ENCODE results near the gene GPANK1.

Gene GPANK1

GRCh38 chr6:31669676-31670075 lies 4.9 kb upstream of the GPANK1 start, which contains the start of gene LY6G5B:
LY6G5B (plus strand) TSS chr6:31669976; CDS start chr6:31670951, 975 bp downstream.
- peak within 1 kb of the TSS; percentile 28 for H3K9ac ChIP-seq (ENCODE audit: low read length)
- no peak within 1 kb of the TSS for H2BK120ac ChIP-seq (ENCODE audit: insufficient read depth, low read length, poor library complexity)
- no peaks in the 10 kb centered on the region for H3K27me3 ChIP-seq (ENCODE audit: insufficient read depth, low read length)
- H2BK12ac ChIP-seq (ENCODE audit: low read length), result no peak within 1 kb of the TSS
- H2AK5ac ChIP-seq (ENCODE audit: low read length), result no peak within 1 kb of the TSS
- H3K18ac ChIP-seq (ENCODE audit: low read length), result no peak within 1 kb of the TSS
- H3K27ac ChIP-seq (ENCODE audit: low read depth, low read length), result no peak within 1 kb of the TSS
- H2AFZ ChIP-seq (ENCODE audit: insufficient read depth, low read length, poor library complexity), result no peak within 1 kb of the TSS
- no peak within 1 kb of the TSS for H3K4me3 ChIP-seq (ENCODE audit: low read depth, low read length)
- peaks cover 53 to 62% of the 10 kb centered on the region in 2 experiments for H3K36me3 ChIP-seq (ENCODE audit: control insufficient read depth in 1 of 2, insufficient read depth in 2 of 2, low read length in 2 of 2)
- no peak within 1 kb of the TSS for H3K4ac ChIP-seq (ENCODE audit: low read depth, low read length)
- DNase-seq, result no peak
- no peak within 1 kb of the TSS for H4K12ac ChIP-seq (ENCODE audit: low read depth, low read length)
- no peak within 1 kb of the TSS for H4K91ac ChIP-seq (ENCODE audit: low read depth, low read length)
- WGBS (ENCODE audit: extremely low coverage, insufficient coverage, insufficient read length), result 100% methylated on average over 2 of the region's 8 CpGs
- H2BK5ac ChIP-seq (ENCODE audit: low read depth, low read length, poor library complexity), result no peak within 1 kb of the TSS
- H4K8ac ChIP-seq (ENCODE audit: low read depth, low read length), result no peak within 1 kb of the TSS
- H3K23ac ChIP-seq (ENCODE audit: low read length), result no peak within 1 kb of the TSS
- H3K79me1 ChIP-seq (ENCODE audit: low read length), result peaks cover 12% of the 10 kb centered on the region
- no peaks in the 10 kb centered on the region for H3K9me3 ChIP-seq (ENCODE audit: insufficient read depth, low read depth, low read length)
- H3K14ac ChIP-seq (ENCODE audit: low read length), result no peak within 1 kb of the TSS
- no peak within 1 kb of the TSS for H3K4me2 ChIP-seq (ENCODE audit: low read length)
- H3K4me1 ChIP-seq (ENCODE audit: control insufficient read depth in 1 of 2, insufficient read depth in 2 of 2, low read length in 2 of 2), result peaks cover 2 to 5% of the 10 kb centered on the region in 2 experiments
- H3K79me2 ChIP-seq (ENCODE audit: control insufficient read depth, insufficient read depth, low read length, poor library complexity), result peaks cover 11% of the 10 kb centered on the region

- Histone ChIP-seq H3K79me1 (ENCODE audit: low read length) (peaks cover 16% of the 10 kb centered on the region), H3K4ac (ENCODE audit: low read depth, low read length) (peak overlapping the region; percentile 83), H3K4me2 (ENCODE audit: low read length) (peak overlapping the region; percentile 80), H2BK12ac (ENCODE audit: low read length) (no peak overlapping the region), H3K14ac (ENCODE audit: low read length) (peak overlapping the region; percentile 82), H3K18ac (ENCODE audit: low read length) (peak overlapping the region; percentile 67), H3K27ac (ENCODE audit: low read depth, low read length) (no peak overlapping the region), H2AK5ac (ENCODE audit: low read length) (peak overlapping the region; percentile 51), H3K36me3 (ENCODE audit: control insufficient read depth in 1 of 2, insufficient read depth in 2 of 2, low read length in 2 of 2) (peaks cover 42 to 57% of the 10 kb centered on the region in 2 experiments), H2BK120ac (ENCODE audit: insufficient read depth, low read length, poor library complexity) (peak overlapping the region; percentile 62), H3K4me1 (ENCODE audit: control insufficient read depth in 1 of 2, insufficient read depth in 2 of 2, low read length in 2 of 2) (peaks cover 11 to 14% of the 10 kb centered on the region in 2 experiments), H3K79me2 (ENCODE audit: control insufficient read depth, insufficient read depth, low read length, poor library complexity) (peaks cover 17% of the 10 kb centered on the region), H4K91ac (ENCODE audit: low read depth, low read length) (peak overlapping the region; percentile 72), H4K8ac (ENCODE audit: low read depth, low read length) (peak overlapping the region; percentile 86), H2BK5ac (ENCODE audit: low read depth, low read length, poor library complexity) (peak overlapping the region; percentile 63), H3K23ac (ENCODE audit: low read length) (no peak overlapping the region), H3K4me3 (ENCODE audit: low read depth, low read length) (peak overlapping the region; percentile 96), H2AFZ (ENCODE audit: insufficient read depth, low read length, poor library complexity) (peak overlapping the region; percentile 54), H3K9me3 (ENCODE audit: insufficient read depth, low read depth, low read length) (no peaks in the 10 kb centered on the region), H3K27me3 (ENCODE audit: insufficient read depth, low read length) (no peaks in the 10 kb centered on the region), H4K12ac (ENCODE audit: low read depth, low read length) (peak overlapping the region; percentile 22), H3K9ac (ENCODE audit: low read length) (peak overlapping the region; percentile 89)
- no CpG with 5 or more reads among the region's 15 CpGs for WGBS (ENCODE audit: extremely low coverage, insufficient coverage, insufficient read length)
- DNase-seq, result no peak
Measured at GRCh38 chr6:31666337-31666965, 1.7 kb upstream of the GPANK1 start.

DNA sequence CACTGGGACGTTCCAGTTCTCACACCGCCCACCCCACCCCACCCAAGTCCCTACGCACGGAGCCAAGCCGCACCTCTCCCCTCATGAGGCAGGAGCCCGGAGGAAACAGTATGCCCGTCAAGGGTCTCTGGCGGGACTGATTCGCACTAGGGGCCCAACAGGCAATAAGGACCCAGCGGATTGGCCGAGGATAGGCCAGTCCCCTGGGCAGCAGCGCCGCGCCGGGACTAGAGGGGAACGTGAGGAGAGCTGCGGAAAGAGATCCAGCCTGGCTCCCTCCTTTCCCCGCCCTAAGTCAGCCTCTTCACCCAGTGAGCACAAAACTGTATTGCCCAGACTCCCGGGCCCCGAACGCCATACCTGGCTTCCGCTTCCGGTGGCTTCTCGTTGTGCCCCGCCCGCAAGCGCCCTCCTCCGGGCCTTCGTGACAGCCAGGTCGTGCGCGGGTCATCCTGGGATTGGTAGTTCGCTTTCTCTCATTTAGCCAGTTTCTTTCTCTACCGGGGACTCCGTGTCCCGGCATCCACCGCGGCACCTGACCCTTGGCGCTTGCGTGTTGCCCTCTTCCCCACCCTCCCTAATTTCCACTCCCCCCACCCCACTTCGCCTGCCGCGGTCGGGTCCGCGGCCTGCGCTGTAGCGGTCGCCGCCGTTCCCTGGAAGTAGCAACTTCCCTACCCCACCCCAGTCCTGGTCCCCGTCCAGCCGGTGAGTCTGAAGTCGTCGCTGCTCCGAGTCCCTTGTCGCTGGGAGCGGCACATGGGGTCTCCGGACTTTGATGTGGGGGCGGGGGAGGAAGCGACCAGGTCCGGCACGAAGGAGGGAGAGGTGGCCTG lies 922 bp upstream of the GPANK1 start, which contains the start of gene CSNK2B:
Gene CSNK2B (plus strand): TSS at position 580 of the 836 bp plus-strand sequence. CDS start 752 bp downstream, outside the sequence.
- H2AFZ ChIP-seq (ENCODE audit: insufficient read depth, low read length, poor library complexity), result peak within 1 kb of the TSS; percentile 54

More for the DNA sequence above, 922 bp upstream of the GPANK1 start, which contains the start of gene CSNK2B:
- H2BK5ac ChIP-seq (ENCODE audit: low read depth, low read length, poor library complexity), result peak within 1 kb of the TSS; percentile 79
- DNase-seq, result peak; percentile 99
- peak within 1 kb of the TSS; percentile 93 for H3K27ac ChIP-seq (ENCODE audit: low read depth, low read length)
- peak within 1 kb of the TSS; percentile 94 for H4K91ac ChIP-seq (ENCODE audit: low read depth, low read length)
- H3K27me3 ChIP-seq (ENCODE audit: insufficient read depth, low read length), result no peaks in the 10 kb centered on the region
- peak within 1 kb of the TSS; percentile 66 for H2AK5ac ChIP-seq (ENCODE audit: low read length)
- no CpG with 5 or more reads among the region's 63 CpGs for WGBS (ENCODE audit: extremely low coverage, insufficient coverage, insufficient read length)
- peaks cover 19% of the 10 kb centered on the region for H3K79me1 ChIP-seq (ENCODE audit: low read length)
- H3K4me3 ChIP-seq (ENCODE audit: low read depth, low read length), result peak within 1 kb of the TSS; percentile 96
- peak within 1 kb of the TSS; percentile 95 for H4K8ac ChIP-seq (ENCODE audit: low read depth, low read length)
- H3K9me3 ChIP-seq (ENCODE audit: insufficient read depth, low read depth, low read length), result no peaks in the 10 kb centered on the region
- peak within 1 kb of the TSS; percentile 93 for H3K4me2 ChIP-seq (ENCODE audit: low read length)
- peak within 1 kb of the TSS; percentile 79 for H3K18ac ChIP-seq (ENCODE audit: low read length)
- H3K4ac ChIP-seq (ENCODE audit: low read depth, low read length), result peak within 1 kb of the TSS; percentile 83
- peak within 1 kb of the TSS; percentile 18 for H2BK12ac ChIP-seq (ENCODE audit: low read length)
- H3K23ac ChIP-seq (ENCODE audit: low read length), result no peak within 1 kb of the TSS
- H3K4me1 ChIP-seq (ENCODE audit: control insufficient read depth in 1 of 2, insufficient read depth in 2 of 2, low read length in 2 of 2), result peaks cover 11 to 14% of the 10 kb centered on the region in 2 experiments
- peaks cover 17% of the 10 kb centered on the region for H3K79me2 ChIP-seq (ENCODE audit: control insufficient read depth, insufficient read depth, low read length, poor library complexity)
- peak within 1 kb of the TSS; percentile 79 for H2BK120ac ChIP-seq (ENCODE audit: insufficient read depth, low read length, poor library complexity)
- peak within 1 kb of the TSS; percentile 91 for H3K9ac ChIP-seq (ENCODE audit: low read length)
- H3K14ac ChIP-seq (ENCODE audit: low read length), result peak within 1 kb of the TSS; percentile 89
- H3K36me3 ChIP-seq (ENCODE audit: control insufficient read depth in 1 of 2, insufficient read depth in 2 of 2, low read length in 2 of 2), result peaks cover 35 to 49% of the 10 kb centered on the region in 2 experiments
- H4K12ac ChIP-seq (ENCODE audit: low read depth, low read length), result peak within 1 kb of the TSS; percentile 79

Measured in trophoblast cell (in vitro differentiated cells and primary cell).